Keratinocyte (primary cell): ENCODE measurements around the gene NUP35. TPM values are rescaled to one million over a fixed set of nuclear protein-coding genes. Genes with fewer than 3 reads are reported as not detected.

Source experiments
- DNase-seq: peaks from one replicate; pipeline ENCODE4 v3.0.0-alpha.2; 2011; ENCODE audit warnings: low read depth, missing footprints, low spot score
- FAIRE-seq: peaks from 2 replicates; lab custom pipeline; 2011; peaks lifted over from hg19 to GRCh38; lab: Jason Lieb, UNC
- H2AFZ ChIP-seq: 2 replicates; pipeline ENCODE4 v1.6.0; 2012; ENCODE audit warnings: low read length, control low read depth, inconsistent platforms; ENCODE audit not compliant: control insufficient read depth
- H3K27ac ChIP-seq: 2 replicates; pipeline ENCODE4 v1.5.1; 2011; ENCODE audit warnings: low read length; ENCODE audit not compliant: control insufficient read depth, insufficient read depth
- H3K27me3 ChIP-seq: 3 replicates; pipeline ENCODE4 v1.6.0; 2011; ENCODE audit warnings: low read length; ENCODE audit not compliant: control insufficient read depth, insufficient read depth; ENCODE audit errors: extremely low read depth
- H3K36me3 ChIP-seq, 2 experiments: 2 replicates in 1 of 2; 3 replicates in 1 of 2; pipeline ENCODE4 v1.5.1; 2011; ENCODE audit warnings: low read length in 2 of 2, mild to moderate bottlenecking in 1 of 2; ENCODE audit not compliant: control insufficient read depth in 2 of 2, insufficient read depth in 2 of 2; ENCODE audit errors: extremely low read depth in 1 of 2
- H3K4me1 ChIP-seq: 3 replicates; pipeline ENCODE4 v1.5.1; 2011; ENCODE audit warnings: low read length; ENCODE audit not compliant: control insufficient read depth, insufficient read depth; ENCODE audit errors: extremely low read depth
- H3K4me2 ChIP-seq: 3 replicates; pipeline ENCODE4 v1.6.0; 2011; ENCODE audit warnings: low read depth, low read length; ENCODE audit not compliant: control insufficient read depth, insufficient read depth; ENCODE audit errors: extremely low read depth
- H3K4me3 ChIP-seq, 3 experiments: fragments of 200-600 bp in 1 of 3; sonication (generic) in 1 of 3; 2 replicates in 2 of 3; 3 replicates in 1 of 3; pipeline ENCODE4 v1.5.1; 2011 to 2016; ENCODE audit warnings: low read length in 3 of 3, mild to moderate bottlenecking in 3 of 3, control low read depth in 2 of 3, inconsistent platforms in 1 of 3, low read depth in 1 of 3, mixed read lengths in 1 of 3, mixed run types in 1 of 3, moderate library complexity in 1 of 3; ENCODE audit not compliant: control insufficient read depth in 2 of 3, insufficient read depth in 2 of 3; ENCODE audit errors: extremely low read depth in 1 of 3
- H3K79me2 ChIP-seq: 2 replicates; pipeline ENCODE4 v1.6.0; 2012; ENCODE audit warnings: low read length; ENCODE audit not compliant: control insufficient read depth, insufficient read depth
- H3K9ac ChIP-seq: 3 replicates; pipeline ENCODE4 v1.6.0; 2011; ENCODE audit warnings: low read length; ENCODE audit not compliant: control insufficient read depth, insufficient read depth; ENCODE audit errors: extremely low read depth
- H3K9me1 ChIP-seq: 3 replicates; pipeline ENCODE4 v1.6.0; 2011; ENCODE audit warnings: low read length; ENCODE audit not compliant: control insufficient read depth, insufficient read depth; ENCODE audit errors: extremely low read depth
- H3K9me3 ChIP-seq: 2 replicates; pipeline ENCODE4 v1.5.1; 2012; ENCODE audit warnings: low read depth, low read length; ENCODE audit not compliant: control insufficient read depth
- H4K20me1 ChIP-seq: 3 replicates; pipeline ENCODE4 v1.6.0; 2011; ENCODE audit warnings: low read length; ENCODE audit not compliant: control insufficient read depth, insufficient read depth; ENCODE audit errors: extremely low read depth
- EZH2 ChIP-seq: IDR thresholded peaks from one replicate; pipeline ENCODE4 v1.6.1; 2012; ENCODE audit warnings: inconsistent platforms, mild to moderate bottlenecking, low read length, moderate library complexity
- dilution Hi-C: fragments of 300-500 bp; cut with MboI; formaldehyde crosslinking; loops from one replicate; pipeline ENCODE4 v1.7.0; 2020; ENCODE audit warnings: low sequenced_read_pairs; ENCODE audit not compliant: extremely low pct_ligation_motif_present
- polyA plus RNA-seq, 5 experiments: library from polyadenylated mRNA; depleted of rRNA in 3 of 5; stranded (reverse) in 3 of 5; stranded (forward) in 1 of 5; unstranded in 1 of 5; fragments of >200 nt; gene quantifications; 1 replicate in 1 of 5; 2 replicates in 3 of 5; 3 replicates in 1 of 5; pipeline versions ENCODE4 v1.2.1 to v1.2.3, GENCODE V29; 2011 to 2012; ENCODE audit warnings: missing spikeins in 2 of 5, low read depth in 1 of 5, low replicate concordance in 1 of 5
- TF ChIP-seq, protein P1 (sequence below), 3 experiments: IDR thresholded peaks in 1 of 3; conservative IDR thresholded peaks in 1 of 3; optimal IDR thresholded peaks in 1 of 3; 2 replicates in 2 of 3; 3 replicates in 1 of 3; pipeline versions ENCODE3 to v1.5.1; 2011; ENCODE audit warnings: low read length in 3 of 3, mild to moderate bottlenecking in 3 of 3, moderate library complexity in 2 of 3, control low read depth in 1 of 3, inconsistent platforms in 1 of 3; ENCODE audit not compliant: insufficient read depth in 2 of 3; ENCODE audit errors: extremely low read depth in 1 of 3

Gene NUP35
- polyA plus RNA-seq, 1 donor (not counting 4 experiments of a cell fraction or from before 2014, with no cell fraction given), result 22.6 TPM

DNA sequence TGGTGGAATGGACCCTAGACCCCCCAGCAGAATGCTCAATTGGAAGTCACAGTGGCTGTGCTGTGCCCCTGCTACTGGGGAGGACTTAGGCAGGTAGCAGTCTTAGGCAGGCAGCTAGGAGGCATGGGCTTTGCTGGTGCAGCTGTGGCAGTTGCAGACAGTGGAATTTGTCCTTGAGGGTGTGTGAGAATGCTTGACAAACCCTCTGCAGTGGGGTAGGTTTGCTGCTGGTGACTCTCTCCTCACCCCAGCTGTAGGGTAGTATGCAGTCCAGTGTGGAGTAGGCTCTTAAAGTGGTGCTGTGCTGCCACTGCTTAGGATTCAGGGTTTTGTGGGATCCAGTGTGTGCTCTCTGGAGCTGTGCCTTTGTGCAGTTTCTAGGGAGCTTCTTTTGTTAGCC is 61.3 kb downstream of the NUP35 start:
- peaks cover 4 to 5% of the 10 kb centered on the region in 2 experiments for H3K36me3 ChIP-seq
- no peak overlapping the region for H3K9ac ChIP-seq
- H2AFZ ChIP-seq, result no peak overlapping the region
- FAIRE-seq, result no peak
- H4K20me1 ChIP-seq, result no peaks in the 10 kb centered on the region
- no peaks in the 10 kb centered on the region for H3K27me3 ChIP-seq
- no peak overlapping the region for H3K4me2 ChIP-seq
- DNase-seq, result no peak
- dilution Hi-C loops, result no loop called here
- no peak overlapping the region for H3K27ac ChIP-seq
- no peaks in the 10 kb centered on the region for H3K9me1 ChIP-seq
- H3K4me1 ChIP-seq, result no peaks in the 10 kb centered on the region
- peaks cover 5% of the 10 kb centered on the region for H3K79me2 ChIP-seq
- H3K4me3 ChIP-seq, result no peak overlapping the region
- no peaks in the 10 kb centered on the region for H3K9me3 ChIP-seq
- no peak for TF ChIP-seq EZH2
- TF ChIP-seq, protein P1, sequence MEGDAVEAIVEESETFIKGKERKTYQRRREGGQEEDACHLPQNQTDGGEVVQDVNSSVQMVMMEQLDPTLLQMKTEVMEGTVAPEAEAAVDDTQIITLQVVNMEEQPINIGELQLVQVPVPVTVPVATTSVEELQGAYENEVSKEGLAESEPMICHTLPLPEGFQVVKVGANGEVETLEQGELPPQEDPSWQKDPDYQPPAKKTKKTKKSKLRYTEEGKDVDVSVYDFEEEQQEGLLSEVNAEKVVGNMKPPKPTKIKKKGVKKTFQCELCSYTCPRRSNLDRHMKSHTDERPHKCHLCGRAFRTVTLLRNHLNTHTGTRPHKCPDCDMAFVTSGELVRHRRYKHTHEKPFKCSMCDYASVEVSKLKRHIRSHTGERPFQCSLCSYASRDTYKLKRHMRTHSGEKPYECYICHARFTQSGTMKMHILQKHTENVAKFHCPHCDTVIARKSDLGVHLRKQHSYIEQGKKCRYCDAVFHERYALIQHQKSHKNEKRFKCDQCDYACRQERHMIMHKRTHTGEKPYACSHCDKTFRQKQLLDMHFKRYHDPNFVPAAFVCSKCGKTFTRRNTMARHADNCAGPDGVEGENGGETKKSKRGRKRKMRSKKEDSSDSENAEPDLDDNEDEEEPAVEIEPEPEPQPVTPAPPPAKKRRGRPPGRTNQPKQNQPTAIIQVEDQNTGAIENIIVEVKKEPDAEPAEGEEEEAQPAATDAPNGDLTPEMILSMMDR (optimal IDR thresholded peaks at IDR 0.05 in 1 of 3, IDR thresholded peaks at IDR 0.05 in 1 of 3, conservative IDR thresholded peaks at IDR 0.05 in 1 of 3; ENCODE audit: extremely low read depth in 1 of 3, insufficient read depth in 2 of 3, low read length in 3 of 3), result no peak

DNA sequence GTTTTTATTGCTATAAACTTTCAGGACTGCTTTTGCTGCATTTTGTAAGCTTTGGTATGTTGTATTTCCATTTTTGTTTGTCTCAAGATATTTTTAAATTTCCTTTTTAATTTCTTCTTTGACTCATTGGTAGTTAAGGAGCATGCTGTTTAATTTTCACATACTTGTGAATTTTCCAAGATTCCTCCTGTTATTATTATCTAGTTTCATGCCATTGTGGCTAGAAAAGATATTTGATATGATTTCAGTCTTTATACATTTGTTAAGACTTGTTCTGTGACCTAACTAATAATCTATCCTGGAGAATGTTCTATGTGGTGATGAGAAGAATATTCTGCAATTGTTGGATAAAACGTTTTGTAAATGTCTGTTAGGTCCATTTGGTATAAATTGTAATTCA is 62.1 kb downstream of the NUP35 start:
- Histone ChIP-seq H3K9me1 (no peaks in the 10 kb centered on the region), H3K9ac (no peak overlapping the region), H3K4me1 (no peaks in the 10 kb centered on the region), H3K36me3 (peaks cover 4 to 5% of the 10 kb centered on the region in 2 experiments), H3K9me3 (no peaks in the 10 kb centered on the region), H4K20me1 (no peaks in the 10 kb centered on the region), H2AFZ (no peak overlapping the region), H3K27me3 (no peaks in the 10 kb centered on the region), H3K4me2 (no peak overlapping the region), H3K79me2 (peaks cover 5% of the 10 kb centered on the region), H3K27ac (no peak overlapping the region), H3K4me3 (no peak overlapping the region)
- FAIRE-seq (no peak), DNase-seq (no peak)
- TF ChIP-seq, protein P1 (optimal IDR thresholded peaks at IDR 0.05 in 1 of 3, IDR thresholded peaks at IDR 0.05 in 1 of 3, conservative IDR thresholded peaks at IDR 0.05 in 1 of 3; ENCODE audit: extremely low read depth in 1 of 3, insufficient read depth in 2 of 3, low read length in 3 of 3), result no peak
- no peak for TF ChIP-seq EZH2
- dilution Hi-C loops, result no loop called here
